ENCODE results near the gene HAP1. TPM values are rescaled to one million over a fixed set of nuclear protein-coding genes. Genes with fewer than 3 reads are reported as not detected.
"Not testable (repeated sequence)": the region's sequence is repeated elsewhere in the genome, so short reads cannot be mapped to it uniquely, and the experiment has no call there.

HAP1 gene
- total RNA-seq, 4 donors from 2014 or later, result 0.22 TPM; not detected in 3

- Histone ChIP-seq H3K9me3 (no peaks in the 10 kb centered on the region), H3K4me1 (peaks cover 2 to 3% of the 10 kb centered on the region in 2 donors), H3K36me3 (no peaks in the 10 kb centered on the region), H3K4me3 (no peak overlapping the region), H3K27me3 (no peaks in the 10 kb centered on the region), H3K27ac (no peak overlapping the region)
- in situ Hi-C loops (cut with MboI; ENCODE audit: low sequenced_read_pairs in 4 of 4), result no loop called here
- DNase-seq (no peak), ATAC-seq (no peak)
- TF ChIP-seq POLR2A (IDR thresholded peaks at IDR 0.05) (no peak), CTCF (IDR thresholded peaks at IDR 0.05 in 4 of 5, conservative IDR thresholded peaks at IDR 0.05 in 1 of 5) (no peak)
- intact Hi-C loops (cut with DNase I; ENCODE audit: low total_unique reads), result no loop called here
Observed at GRCh38 chr17:41702712-41703111, 31.7 kb downstream of the HAP1 start.

- H3K4me1 ChIP-seq, result peaks cover 19 to 21% of the 10 kb centered on the region in 2 donors
- intact Hi-C loops (cut with DNase I; ENCODE audit: low total_unique reads); H3K27ac ChIP-seq; H3K27me3 ChIP-seq; in situ Hi-C loops (cut with MboI; ENCODE audit: low sequenced_read_pairs in 4 of 4); DNase-seq; H3K9me3 ChIP-seq; ATAC-seq; H3K4me3 ChIP-seq; H3K36me3 ChIP-seq: not testable (repeated sequence)
Observed at GRCh38 chr17:41700843-41701242, 33.6 kb downstream of the HAP1 start.

GRCh38 chr17:41697122-41697962, 37.1 kb downstream of the HAP1 start:
- in situ Hi-C loops (cut with MboI; ENCODE audit: low sequenced_read_pairs in 4 of 4) (no loop called here), intact Hi-C loops (cut with DNase I; ENCODE audit: low total_unique reads) (loop anchor here (1.0 to 10.0 kb wide), 2 partner anchors 8 to 1743 kb away; no protein-coding TSS in a partner anchor)
- H3K9me3 ChIP-seq, result no peaks in the 10 kb centered on the region
- H3K27me3 ChIP-seq, result no peaks in the 10 kb centered on the region
- ATAC-seq (peak; percentile 98), DNase-seq (peak; percentile 91 to 92)
- TF ChIP-seq POLR2A (IDR thresholded peaks at IDR 0.05), result peak in 1 of 2 donors; percentile 44
- no peak for TF ChIP-seq CTCF (IDR thresholded peaks at IDR 0.05 in 4 of 5, conservative IDR thresholded peaks at IDR 0.05 in 1 of 5)
- peaks cover 21 to 23% of the 10 kb centered on the region in 2 donors for H3K4me1 ChIP-seq
- H3K36me3 ChIP-seq, result peaks cover 0 to 23% of the 10 kb centered on the region in 2 donors
- H3K4me3 ChIP-seq, result no peak overlapping the region
- peak overlapping the region; percentile 85 to 96 (median 90) for H3K27ac ChIP-seq

- Histone ChIP-seq H3K27me3 (no peaks in the 10 kb centered on the region), H3K36me3 (peaks cover 0 to 34% of the 10 kb centered on the region in 2 donors), H3K9me3 (no peaks in the 10 kb centered on the region), H3K4me3 (no peak overlapping the region), H3K27ac (peak overlapping the region; percentile 85 to 96 (median 90)), H3K4me1 (peaks cover 31 to 32% of the 10 kb centered on the region in 2 donors)
- DNase-seq (peak in 1 of 2 donors; percentile 54), ATAC-seq (no peak)
- in situ Hi-C loops (cut with MboI; ENCODE audit: low sequenced_read_pairs in 4 of 4), result no loop called here
- TF ChIP-seq POLR2A (IDR thresholded peaks at IDR 0.05), result no peak
- TF ChIP-seq CTCF (IDR thresholded peaks at IDR 0.05 in 4 of 5, conservative IDR thresholded peaks at IDR 0.05 in 1 of 5), result peak; percentile 68 to 86 (median 77)
- intact Hi-C loops (cut with DNase I; ENCODE audit: low total_unique reads), result loop anchor here (10.0 kb wide), 1 partner anchor 1741 kb away; no protein-coding TSS in a partner anchor
Observed at GRCh38 chr17:41695954-41696757, 38.3 kb downstream of the HAP1 start.
